ENCODE data around the gene GLCE. TPM values are rescaled to one million over a fixed set of nuclear protein-coding genes. Genes with fewer than 3 reads are reported as not detected.
A peak's percentile ranks its signal among the peaks of the same experiment; 100 is the strongest.

The GLCE gene
- total RNA-seq, 2 donors from 2014 or later: 16.3 to 17.2 TPM

GRCh38 chr15:69143756-69144436 is 16.5 kb upstream of the GLCE start:
- H3K36me3 ChIP-seq (ENCODE audit: control insufficient read depth, insufficient read depth, low read length): no peaks in the 10 kb centered on the region
- Mint-ChIP-seq H3K36me3 (ENCODE audit: low read depth) (no peaks in the 10 kb centered on the region), H3K9me3 (no peaks in the 10 kb centered on the region), H3K27ac (no peak overlapping the region), H3K27me3 (ENCODE audit: insufficient read depth) (peaks cover 7% of the 10 kb centered on the region), H3K4me1 (peaks cover 9% of the 10 kb centered on the region), H3K4me3 (no peak overlapping the region)
- TF ChIP-seq CTCF (conservative IDR thresholded peaks at IDR 0.05): no peak
- peak; percentile 17 for DNase-seq
- H3K9me3 ChIP-seq (ENCODE audit: control insufficient read depth, low read length): no peaks in the 10 kb centered on the region
- no peaks in the 10 kb centered on the region for H3K27me3 ChIP-seq (ENCODE audit: control insufficient read depth, insufficient read depth, low read length, poor library complexity, severe bottlenecking)
- no peaks in the 10 kb centered on the region for H3K4me1 ChIP-seq (ENCODE audit: control insufficient read depth, insufficient read depth, low read length)
- H3K4me3 ChIP-seq (ENCODE audit: low read length): no peak overlapping the region
- no peak overlapping the region for H3K27ac ChIP-seq (ENCODE audit: low read depth, low read length)
- 86 to 91% methylated on average over 2 to 4 of the region's 4 CpGs for WGBS, 2 experiments (ENCODE audit: insufficient coverage in 1 of 2, insufficient read length in 1 of 2)
- H3K9ac ChIP-seq (ENCODE audit: extremely low read depth, low read length, poor library complexity, severe bottlenecking): no peak overlapping the region

GRCh38 chr15:69144530-69144929 is 15.9 kb upstream of the GLCE start:
- Mint-ChIP-seq H3K36me3 (ENCODE audit: low read depth) (no peaks in the 10 kb centered on the region), H3K27ac (no peak overlapping the region), H3K4me3 (no peak overlapping the region), H3K4me1 (peaks cover 5% of the 10 kb centered on the region), H3K9me3 (no peaks in the 10 kb centered on the region), H3K27me3 (ENCODE audit: insufficient read depth) (peaks cover 11% of the 10 kb centered on the region)
- TF ChIP-seq CTCF (conservative IDR thresholded peaks at IDR 0.05): no peak
- Histone ChIP-seq H3K4me3 (ENCODE audit: low read length) (no peak overlapping the region), H3K9me3 (ENCODE audit: control insufficient read depth, low read length) (no peaks in the 10 kb centered on the region), H3K27ac (ENCODE audit: low read depth, low read length) (no peak overlapping the region), H3K9ac (ENCODE audit: extremely low read depth, low read length, poor library complexity, severe bottlenecking) (no peak overlapping the region), H3K27me3 (ENCODE audit: control insufficient read depth, insufficient read depth, low read length, poor library complexity, severe bottlenecking) (no peaks in the 10 kb centered on the region), H3K36me3 (ENCODE audit: control insufficient read depth, insufficient read depth, low read length) (no peaks in the 10 kb centered on the region), H3K4me1 (ENCODE audit: control insufficient read depth, insufficient read depth, low read length) (no peaks in the 10 kb centered on the region)
- WGBS, 2 experiments (ENCODE audit: insufficient coverage in 1 of 2, insufficient read length in 1 of 2): 91 to 100% methylated on average over 1 to 4 of the region's 5 CpGs
- peak; percentile 3 for DNase-seq

- Histone ChIP-seq H3K4me1 (ENCODE audit: control insufficient read depth, insufficient read depth, low read length) (no peaks in the 10 kb centered on the region), H3K9ac (ENCODE audit: extremely low read depth, low read length, poor library complexity, severe bottlenecking) (no peak overlapping the region), H3K9me3 (ENCODE audit: control insufficient read depth, low read length) (no peaks in the 10 kb centered on the region), H3K27me3 (ENCODE audit: control insufficient read depth, insufficient read depth, low read length, poor library complexity, severe bottlenecking) (no peaks in the 10 kb centered on the region), H3K27ac (ENCODE audit: low read depth, low read length) (peak overlapping the region; percentile 36), H3K36me3 (ENCODE audit: control insufficient read depth, insufficient read depth, low read length) (no peaks in the 10 kb centered on the region), H3K4me3 (ENCODE audit: low read length) (no peak overlapping the region)
- no peak for TF ChIP-seq CTCF (conservative IDR thresholded peaks at IDR 0.05)
- H3K9me3 Mint-ChIP-seq: no peaks in the 10 kb centered on the region
- H3K4me1 Mint-ChIP-seq: peaks cover 5% of the 10 kb centered on the region
- no peak for DNase-seq
- no peak overlapping the region for H3K27ac Mint-ChIP-seq
- H3K36me3 Mint-ChIP-seq (ENCODE audit: low read depth): no peaks in the 10 kb centered on the region
- no peak overlapping the region for H3K4me3 Mint-ChIP-seq
- H3K27me3 Mint-ChIP-seq (ENCODE audit: insufficient read depth): peaks cover 17% of the 10 kb centered on the region
- WGBS, 2 experiments (ENCODE audit: insufficient coverage in 1 of 2, insufficient read length in 1 of 2): 97% methylated on average over 1 of the region's 1 CpG; no CpG with 5 or more reads in 1 of the 2 experiments
Measured at GRCh38 chr15:69145149-69145693, 15.2 kb upstream of the GLCE start.

Measured in endodermal cell (in vitro differentiated cells).